ENCODE measurements around the gene MUC5B. TPM values are rescaled to one million over a fixed set of nuclear protein-coding genes. Genes with fewer than 3 reads are reported as not detected.

The MUC5B gene
- total and polyA plus RNA-seq, 2 of the 13 experiments (the other 11 are each of a cell fraction or from before 2014, with no cell fraction given) = 0.01 TPM; not detected in 1

DNA sequence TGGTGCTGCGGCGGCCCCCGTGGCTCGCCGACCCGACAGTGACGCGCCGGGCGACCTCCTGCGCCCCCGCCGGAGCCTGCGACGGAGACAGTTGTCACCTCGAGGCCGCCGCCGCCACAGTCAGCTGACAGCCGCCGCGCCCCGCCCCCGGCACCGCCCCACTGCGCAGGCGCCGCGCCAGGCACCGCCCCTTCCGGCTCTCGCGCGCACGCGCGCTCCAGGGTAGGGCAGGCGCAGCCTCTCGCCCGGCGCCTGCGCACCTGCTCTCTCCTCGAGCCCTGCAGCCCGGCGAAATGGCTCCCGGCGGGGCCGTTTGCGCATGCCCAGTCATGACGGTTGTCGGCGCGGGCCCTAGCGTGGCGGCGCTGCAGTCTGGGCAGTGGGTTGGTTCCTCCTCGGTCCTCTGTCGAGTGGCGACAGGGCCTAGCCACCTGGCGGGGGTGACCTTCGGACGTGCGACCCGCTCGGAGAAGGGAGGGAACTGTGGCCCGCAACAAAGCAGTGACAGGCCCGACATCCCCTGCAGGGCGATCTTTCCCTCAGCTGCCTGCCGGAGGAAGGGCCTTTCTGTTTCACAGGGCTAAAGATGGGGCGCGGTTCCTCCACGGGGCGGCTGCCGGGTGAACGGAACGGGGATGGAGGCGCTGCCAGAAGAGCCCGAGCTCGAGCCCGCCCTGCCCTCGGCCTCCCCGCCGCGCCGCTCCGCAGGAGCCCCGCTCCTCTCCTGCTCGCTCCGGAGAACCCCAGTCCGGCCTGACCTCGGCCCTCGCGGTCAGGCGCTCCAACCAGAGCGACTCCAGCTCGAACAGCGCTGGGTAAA is 86.8 kb downstream of the MUC5B start, which contains the start of gene TOLLIP (continued):
- TF ChIP-seq, protein P1, sequence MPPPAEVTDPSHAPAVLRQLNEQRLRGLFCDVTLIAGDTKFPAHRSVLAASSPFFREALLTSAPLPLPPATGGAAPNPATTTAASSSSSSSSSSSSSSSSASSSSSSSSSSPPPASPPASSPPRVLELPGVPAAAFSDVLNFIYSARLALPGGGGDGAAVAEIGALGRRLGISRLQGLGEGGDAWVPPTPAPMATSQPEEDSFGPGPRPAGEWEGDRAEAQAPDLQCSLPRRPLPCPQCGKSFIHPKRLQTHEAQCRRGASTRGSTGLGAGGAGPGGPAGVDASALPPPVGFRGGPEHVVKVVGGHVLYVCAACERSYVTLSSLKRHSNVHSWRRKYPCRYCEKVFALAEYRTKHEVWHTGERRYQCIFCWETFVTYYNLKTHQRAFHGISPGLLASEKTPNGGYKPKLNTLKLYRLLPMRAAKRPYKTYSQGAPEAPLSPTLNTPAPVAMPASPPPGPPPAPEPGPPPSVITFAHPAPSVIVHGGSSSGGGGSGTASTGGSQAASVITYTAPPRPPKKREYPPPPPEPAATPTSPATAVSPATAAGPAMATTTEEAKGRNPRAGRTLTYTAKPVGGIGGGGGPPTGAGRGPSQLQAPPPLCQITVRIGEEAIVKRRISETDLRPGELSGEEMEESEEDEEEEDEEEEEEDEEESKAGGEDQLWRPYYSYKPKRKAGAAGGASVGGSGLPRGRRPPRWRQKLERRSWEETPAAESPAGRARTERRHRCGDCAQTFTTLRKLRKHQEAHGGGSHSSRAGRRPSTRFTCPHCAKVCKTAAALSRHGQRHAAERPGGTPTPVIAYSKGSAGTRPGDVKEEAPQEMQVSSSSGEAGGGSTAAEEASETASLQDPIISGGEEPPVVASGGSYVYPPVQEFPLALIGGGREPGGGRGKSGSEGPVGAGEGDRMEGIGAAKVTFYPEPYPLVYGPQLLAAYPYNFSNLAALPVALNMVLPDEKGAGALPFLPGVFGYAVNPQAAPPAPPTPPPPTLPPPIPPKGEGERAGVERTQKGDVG (CRISPR knock-in tag; IDR thresholded peaks at IDR 0.05; ENCODE audit: borderline replicate concordance) = peak; percentile 75; the same call in 1 of the 2 replicates
- TF ChIP-seq, protein P2, sequence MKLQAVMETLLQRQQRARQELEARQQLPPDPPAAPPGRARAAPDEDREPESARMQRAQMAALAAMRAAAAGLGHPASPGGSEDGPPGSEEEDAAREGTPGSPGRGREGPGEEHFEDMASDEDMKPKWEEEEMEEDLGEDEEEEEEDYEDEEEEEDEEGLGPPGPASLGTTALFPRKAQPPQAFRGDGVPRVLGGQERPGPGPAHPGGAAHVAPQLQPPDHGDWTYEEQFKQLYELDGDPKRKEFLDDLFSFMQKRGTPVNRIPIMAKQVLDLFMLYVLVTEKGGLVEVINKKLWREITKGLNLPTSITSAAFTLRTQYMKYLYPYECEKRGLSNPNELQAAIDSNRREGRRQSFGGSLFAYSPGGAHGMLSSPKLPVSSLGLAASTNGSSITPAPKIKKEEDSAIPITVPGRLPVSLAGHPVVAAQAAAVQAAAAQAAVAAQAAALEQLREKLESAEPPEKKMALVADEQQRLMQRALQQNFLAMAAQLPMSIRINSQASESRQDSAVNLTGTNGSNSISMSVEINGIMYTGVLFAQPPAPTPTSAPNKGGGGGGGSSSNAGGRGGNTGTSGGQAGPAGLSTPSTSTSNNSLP (IDR thresholded peaks at IDR 0.05; ENCODE audit: low read depth, low read length) = no peak
- TF ChIP-seq ZNF136 (CRISPR knock-in tag; IDR thresholded peaks at IDR 0.05; ENCODE audit: low read depth) = no peak
- peak; percentile 55; the same call in 1 of the 2 replicates for TF ChIP-seq ZNF331 (CRISPR knock-in tag; IDR thresholded peaks at IDR 0.05)
- TF ChIP-seq, protein P3, sequence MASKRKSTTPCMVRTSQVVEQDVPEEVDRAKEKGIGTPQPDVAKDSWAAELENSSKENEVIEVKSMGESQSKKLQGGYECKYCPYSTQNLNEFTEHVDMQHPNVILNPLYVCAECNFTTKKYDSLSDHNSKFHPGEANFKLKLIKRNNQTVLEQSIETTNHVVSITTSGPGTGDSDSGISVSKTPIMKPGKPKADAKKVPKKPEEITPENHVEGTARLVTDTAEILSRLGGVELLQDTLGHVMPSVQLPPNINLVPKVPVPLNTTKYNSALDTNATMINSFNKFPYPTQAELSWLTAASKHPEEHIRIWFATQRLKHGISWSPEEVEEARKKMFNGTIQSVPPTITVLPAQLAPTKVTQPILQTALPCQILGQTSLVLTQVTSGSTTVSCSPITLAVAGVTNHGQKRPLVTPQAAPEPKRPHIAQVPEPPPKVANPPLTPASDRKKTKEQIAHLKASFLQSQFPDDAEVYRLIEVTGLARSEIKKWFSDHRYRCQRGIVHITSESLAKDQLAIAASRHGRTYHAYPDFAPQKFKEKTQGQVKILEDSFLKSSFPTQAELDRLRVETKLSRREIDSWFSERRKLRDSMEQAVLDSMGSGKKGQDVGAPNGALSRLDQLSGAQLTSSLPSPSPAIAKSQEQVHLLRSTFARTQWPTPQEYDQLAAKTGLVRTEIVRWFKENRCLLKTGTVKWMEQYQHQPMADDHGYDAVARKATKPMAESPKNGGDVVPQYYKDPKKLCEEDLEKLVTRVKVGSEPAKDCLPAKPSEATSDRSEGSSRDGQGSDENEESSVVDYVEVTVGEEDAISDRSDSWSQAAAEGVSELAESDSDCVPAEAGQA (IDR thresholded peaks at IDR 0.05; ENCODE audit: low read depth) = peak; percentile 72; the same call in 1 of the 2 replicates
- TF ChIP-seq, protein P3 (CRISPR knock-in tag; IDR thresholded peaks at IDR 0.05; ENCODE audit: borderline replicate concordance) = no peak; the same call in 1 of the 2 replicates
- TF ChIP-seq, protein P4, sequence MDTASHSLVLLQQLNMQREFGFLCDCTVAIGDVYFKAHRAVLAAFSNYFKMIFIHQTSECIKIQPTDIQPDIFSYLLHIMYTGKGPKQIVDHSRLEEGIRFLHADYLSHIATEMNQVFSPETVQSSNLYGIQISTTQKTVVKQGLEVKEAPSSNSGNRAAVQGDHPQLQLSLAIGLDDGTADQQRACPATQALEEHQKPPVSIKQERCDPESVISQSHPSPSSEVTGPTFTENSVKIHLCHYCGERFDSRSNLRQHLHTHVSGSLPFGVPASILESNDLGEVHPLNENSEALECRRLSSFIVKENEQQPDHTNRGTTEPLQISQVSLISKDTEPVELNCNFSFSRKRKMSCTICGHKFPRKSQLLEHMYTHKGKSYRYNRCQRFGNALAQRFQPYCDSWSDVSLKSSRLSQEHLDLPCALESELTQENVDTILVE (CRISPR knock-in tag; IDR thresholded peaks at IDR 0.05) = peak; percentile 49; the same call in 1 of the 2 replicates
- peak; percentile 75 for TF ChIP-seq DMAP1 (CRISPR knock-in tag; IDR thresholded peaks at IDR 0.05)
- TF ChIP-seq TEAD2 (CRISPR knock-in tag; IDR thresholded peaks at IDR 0.05) = no peak
- no peak; the same call in 1 of the 2 replicates for TF ChIP-seq GLI4 (CRISPR knock-in tag; IDR thresholded peaks at IDR 0.05; ENCODE audit: borderline replicate concordance)
- TF ChIP-seq, protein P5, sequence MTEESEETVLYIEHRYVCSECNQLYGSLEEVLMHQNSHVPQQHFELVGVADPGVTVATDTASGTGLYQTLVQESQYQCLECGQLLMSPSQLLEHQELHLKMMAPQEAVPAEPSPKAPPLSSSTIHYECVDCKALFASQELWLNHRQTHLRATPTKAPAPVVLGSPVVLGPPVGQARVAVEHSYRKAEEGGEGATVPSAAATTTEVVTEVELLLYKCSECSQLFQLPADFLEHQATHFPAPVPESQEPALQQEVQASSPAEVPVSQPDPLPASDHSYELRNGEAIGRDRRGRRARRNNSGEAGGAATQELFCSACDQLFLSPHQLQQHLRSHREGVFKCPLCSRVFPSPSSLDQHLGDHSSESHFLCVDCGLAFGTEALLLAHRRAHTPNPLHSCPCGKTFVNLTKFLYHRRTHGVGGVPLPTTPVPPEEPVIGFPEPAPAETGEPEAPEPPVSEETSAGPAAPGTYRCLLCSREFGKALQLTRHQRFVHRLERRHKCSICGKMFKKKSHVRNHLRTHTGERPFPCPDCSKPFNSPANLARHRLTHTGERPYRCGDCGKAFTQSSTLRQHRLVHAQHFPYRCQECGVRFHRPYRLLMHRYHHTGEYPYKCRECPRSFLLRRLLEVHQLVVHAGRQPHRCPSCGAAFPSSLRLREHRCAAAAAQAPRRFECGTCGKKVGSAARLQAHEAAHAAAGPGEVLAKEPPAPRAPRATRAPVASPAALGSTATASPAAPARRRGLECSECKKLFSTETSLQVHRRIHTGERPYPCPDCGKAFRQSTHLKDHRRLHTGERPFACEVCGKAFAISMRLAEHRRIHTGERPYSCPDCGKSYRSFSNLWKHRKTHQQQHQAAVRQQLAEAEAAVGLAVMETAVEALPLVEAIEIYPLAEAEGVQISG (CRISPR knock-in tag; IDR thresholded peaks at IDR 0.05) = peak; percentile 57; the same call in 1 of the 2 replicates
- no peak for TF ChIP-seq ISL2 (CRISPR knock-in tag; IDR thresholded peaks at IDR 0.05)
- no peak for TF ChIP-seq ZNF382 (CRISPR knock-in tag; IDR thresholded peaks at IDR 0.05; ENCODE audit: borderline replicate concordance)

All from HepG2 (cell line).